NCI-H2227 (cell line): Measurements from ENCODE around the gene FBXO21.

ENCODE experiments used
- DNase-seq: peaks from one replicate; lab custom pipeline; 2025; ENCODE audit not compliant: unreplicated experiment; lab: John Stamatoyannopoulos, UW

FBXO21 gene

DNA sequence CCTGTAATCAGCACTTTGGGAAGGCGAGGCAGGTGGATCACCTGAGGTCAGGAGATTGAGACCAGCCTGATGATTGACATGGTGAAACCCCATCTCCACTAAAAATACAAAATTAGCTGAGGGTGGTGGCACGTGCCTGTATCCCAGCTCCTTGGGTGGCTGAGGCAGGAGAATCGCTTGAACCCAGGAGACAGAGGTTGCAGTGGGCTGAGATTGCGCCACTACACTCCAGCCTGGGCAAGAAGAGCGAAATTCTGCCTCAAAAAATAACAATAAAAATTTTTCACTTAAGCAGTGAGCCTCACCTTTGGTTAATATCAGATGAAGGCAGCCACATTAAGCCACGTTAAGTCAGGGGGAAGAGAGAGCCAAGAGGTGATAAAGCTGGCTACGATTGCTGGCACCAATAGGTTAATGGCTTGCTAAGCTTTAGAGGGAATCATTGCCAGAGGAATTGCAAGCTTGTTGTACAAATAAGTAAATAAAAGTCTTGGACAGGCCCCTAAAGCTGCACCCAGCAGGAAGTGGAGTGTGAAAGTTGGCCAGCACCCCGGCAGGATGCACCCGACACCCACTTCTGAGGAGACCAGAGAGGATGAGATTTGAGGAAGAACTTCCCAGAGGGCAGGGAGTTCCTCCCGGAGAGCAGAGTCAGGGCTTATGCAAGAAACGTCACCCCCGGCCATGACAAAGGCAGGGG lies 49.7 kb downstream of the FBXO21 start:
- DNase-seq: no peak

- DNase-seq: no peak
Observed at GRCh38 chr12:117139025-117139717, 51.1 kb downstream of the FBXO21 start.

GRCh38 chr12:117134721-117135120 lies 55.5 kb downstream of the FBXO21 start:
- DNase-seq: no peak

DNA sequence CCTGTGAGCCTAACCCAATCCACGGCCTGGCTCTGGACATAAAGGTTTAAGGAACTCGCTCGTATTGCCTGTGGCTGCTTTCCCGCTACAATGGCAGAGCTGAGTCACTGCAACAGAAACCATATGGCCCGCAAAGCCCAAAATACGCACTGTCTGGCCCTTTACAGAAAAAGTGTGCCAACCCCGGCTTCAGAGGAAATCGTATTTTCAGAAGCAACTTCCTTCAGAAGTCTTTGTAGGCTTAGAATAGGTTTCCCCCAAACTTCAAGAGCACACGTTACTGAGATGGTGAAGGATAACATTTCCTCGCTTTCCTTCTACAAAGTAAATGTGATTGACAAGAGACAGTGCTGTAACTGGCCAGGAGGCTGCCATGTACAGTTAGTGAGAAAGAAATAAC lies 56.2 kb downstream of the FBXO21 start:
- no peak for DNase-seq

- DNase-seq: no peak
Observed at GRCh38 chr12:117130801-117131200, 59.5 kb downstream of the FBXO21 start.

DNA sequence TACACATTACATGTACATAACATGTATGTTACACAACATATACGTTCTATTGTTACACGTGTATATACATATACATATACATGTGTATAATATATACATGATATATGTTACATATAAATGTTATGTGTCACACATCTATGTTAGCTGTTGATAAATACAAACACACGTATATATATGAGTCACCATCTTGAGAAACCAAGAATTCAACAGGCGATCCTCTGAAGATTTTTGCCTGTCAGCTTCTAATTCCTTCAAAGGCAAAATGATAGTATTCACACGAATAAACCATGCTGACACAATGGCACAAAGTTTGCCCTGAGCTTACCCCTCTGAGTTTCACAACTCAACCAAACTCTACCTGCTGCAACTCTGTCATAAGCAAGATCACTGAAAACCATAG lies 60.9 kb downstream of the FBXO21 start:
- DNase-seq: no peak

GRCh38 chr12:117127933-117128823 lies 62.1 kb downstream of the FBXO21 start:
- no peak for DNase-seq

DNA sequence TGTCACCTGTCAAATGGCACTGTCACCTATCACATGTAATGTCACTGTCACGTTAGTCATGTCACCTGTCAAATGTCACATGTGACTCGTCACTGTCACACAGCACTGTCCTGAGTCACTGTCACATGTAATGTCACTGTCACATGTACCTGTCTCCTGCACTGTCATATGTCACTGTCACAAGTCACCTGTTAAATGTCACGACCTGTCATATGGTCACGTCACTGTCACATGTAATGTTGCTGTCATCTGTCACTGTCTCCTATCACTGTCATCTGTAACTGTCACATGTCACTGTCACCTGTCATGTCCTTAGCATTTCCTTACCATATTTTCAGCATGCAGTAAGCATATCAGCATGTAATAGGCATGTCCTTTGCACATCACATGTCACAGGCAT lies 63.9 kb downstream of the FBXO21 start:
- DNase-seq: no peak

DNA sequence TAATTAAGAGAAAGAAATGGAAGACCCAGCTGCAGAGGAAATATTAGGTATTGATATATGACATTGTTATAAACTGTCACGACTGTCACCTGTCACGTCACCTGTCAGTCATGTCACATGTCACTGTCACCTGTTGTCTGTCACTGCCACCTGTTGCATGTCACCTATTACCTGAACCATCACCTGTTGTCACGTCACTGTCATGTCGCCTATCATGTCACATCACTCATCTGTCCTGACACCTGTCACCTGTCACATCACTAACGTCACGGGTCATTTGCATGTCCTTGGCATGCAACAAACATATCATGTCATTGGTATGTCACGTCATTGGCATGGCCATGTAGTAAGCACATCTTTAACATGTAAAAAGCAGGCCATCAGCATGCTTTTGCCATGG lies 64.5 kb downstream of the FBXO21 start:
- DNase-seq: no peak

DNA sequence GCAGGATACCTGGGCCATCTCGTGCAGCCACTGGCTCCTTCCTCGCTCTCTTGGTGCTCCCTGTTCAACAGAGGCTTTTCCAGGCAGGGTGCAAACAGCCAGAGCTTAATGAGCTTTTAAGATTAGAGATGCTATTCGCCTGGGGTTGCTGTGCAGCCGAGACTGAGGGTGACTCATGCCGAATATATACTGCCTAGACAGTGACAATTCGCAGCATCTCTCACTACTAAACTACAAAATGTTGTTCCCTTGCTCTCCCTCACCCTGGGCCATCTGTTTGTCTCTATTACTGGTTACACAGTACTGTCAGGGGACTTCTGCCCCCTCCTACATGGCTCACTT lies 65.0 kb downstream of the FBXO21 start:
- no peak for DNase-seq

DNA sequence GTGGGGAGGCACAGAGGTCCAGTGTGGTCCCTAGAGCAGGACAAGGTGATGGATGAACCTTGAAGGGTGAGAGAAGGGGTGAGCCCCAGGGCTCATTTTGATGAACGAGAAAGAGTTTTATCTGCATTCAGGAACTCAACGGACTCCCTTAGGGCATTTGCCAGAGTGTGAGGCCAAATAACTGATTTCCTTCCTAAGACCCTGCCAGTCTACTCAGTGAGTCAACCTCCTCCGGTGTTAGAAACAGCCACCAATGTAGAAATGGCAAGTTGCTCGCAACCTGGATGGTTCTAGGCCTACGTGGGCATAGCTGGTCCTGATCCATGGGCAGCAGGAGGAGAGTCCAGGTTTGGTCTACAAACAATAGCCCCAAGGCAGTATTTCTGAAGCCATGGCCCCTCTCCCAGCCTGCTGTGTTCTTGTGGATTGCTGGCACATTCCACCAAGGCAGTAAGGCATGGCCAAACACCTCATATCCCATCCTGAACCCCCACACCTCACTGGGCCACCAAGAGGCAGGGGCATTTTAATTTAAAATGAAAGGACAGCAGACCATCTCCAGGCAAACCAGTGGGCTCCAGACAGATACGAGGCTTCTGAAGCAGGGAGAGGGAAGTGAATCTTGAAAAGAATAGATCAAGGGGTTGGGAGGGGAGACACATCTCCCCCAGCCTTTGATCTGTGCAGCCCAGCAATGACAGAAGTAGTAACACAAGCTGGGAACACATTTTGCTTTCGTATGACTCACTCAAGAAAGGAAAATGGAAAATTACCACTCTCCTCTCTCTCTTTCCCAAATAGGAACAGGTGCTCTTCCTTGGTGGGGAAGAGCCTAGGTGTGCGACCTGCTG lies 65.6 kb downstream of the FBXO21 start:
- no peak for DNase-seq

DNA sequence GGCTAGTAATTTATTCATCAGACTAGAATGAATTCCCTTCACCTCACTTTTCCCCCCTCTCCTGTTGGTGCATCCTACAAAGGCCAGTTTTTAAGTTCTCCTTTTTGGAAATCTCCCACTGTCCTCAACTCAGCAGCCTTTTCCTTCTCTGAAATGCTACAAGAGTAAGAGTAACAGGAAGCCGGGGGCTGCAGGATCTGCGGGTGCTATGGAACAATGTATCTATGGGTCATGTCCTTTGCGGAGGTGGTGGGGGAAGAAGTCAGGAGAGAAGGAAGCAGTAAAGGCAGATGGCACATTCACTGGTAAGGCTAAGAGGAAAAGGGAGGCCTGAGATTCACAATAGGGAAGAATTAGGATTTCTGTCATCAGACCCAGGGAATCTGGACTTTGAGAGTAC lies 68.8 kb downstream of the FBXO21 start:
- DNase-seq: no peak

GRCh38 chr12:117120787-117121186 lies 69.5 kb downstream of the FBXO21 start:
- no peak for DNase-seq

GRCh38 chr12:117119592-117120198 lies 70.6 kb downstream of the FBXO21 start:
- DNase-seq: no peak

- peak; percentile 32 for DNase-seq
Observed at GRCh38 chr12:117118838-117119591, 71.3 kb downstream of the FBXO21 start.

- no peak for DNase-seq
Observed at GRCh38 chr12:117114784-117115183, 75.5 kb downstream of the FBXO21 start.

DNA sequence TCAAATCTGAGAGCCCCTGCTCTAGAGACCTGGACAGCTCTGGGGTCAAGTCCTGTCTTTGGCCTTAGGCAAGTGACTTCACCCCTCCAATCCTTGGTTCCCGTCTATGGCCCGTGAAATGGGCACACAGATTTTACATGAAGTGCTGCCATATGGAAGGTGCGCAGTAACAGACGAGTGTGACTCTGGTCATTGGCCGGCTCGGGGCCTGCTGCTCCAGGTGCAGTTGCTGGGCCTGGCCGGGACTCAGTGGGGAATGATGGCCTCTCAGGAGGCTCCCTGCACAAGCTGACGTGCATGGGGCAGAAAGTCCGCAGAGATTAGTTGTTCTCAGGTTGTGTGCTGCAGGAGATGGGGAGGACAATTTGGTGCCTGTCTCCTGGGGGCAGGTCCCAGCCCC lies 77.0 kb downstream of the FBXO21 start:
- DNase-seq: no peak

- peak; percentile 39 for DNase-seq
Observed at GRCh38 chr12:117111821-117112595, 78.3 kb downstream of the FBXO21 start.

DNA sequence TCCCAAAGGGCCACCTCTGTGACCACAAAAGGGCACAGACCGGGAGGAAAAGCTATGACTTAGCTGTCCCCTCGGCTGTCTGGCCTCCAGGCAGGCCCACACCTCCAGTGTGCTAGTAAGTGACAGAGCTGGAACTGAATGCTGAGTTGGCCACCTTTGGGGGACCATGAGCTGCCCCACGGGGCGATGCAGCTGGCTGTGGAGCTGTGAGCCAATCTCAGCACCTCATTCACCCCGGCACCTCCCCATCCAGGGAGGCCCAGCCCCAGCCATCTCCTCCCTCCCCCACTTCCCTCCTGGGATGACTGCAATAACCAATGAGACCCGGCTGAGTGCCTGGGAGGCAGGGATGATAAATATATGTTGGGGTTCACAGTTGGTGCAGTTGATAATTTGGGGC lies 78.9 kb downstream of the FBXO21 start:
- peak; percentile 39 for DNase-seq
